ENCODE data around the gene RBMS3.

The RBMS3 gene

GRCh38 chr3:29973763-29974162 is 692.9 kb downstream of the RBMS3 start:
- POLR2A ChIA-PET = no interaction called here
- no peak for TF ChIP-seq HDGF (IDR thresholded peaks at IDR 0.05; ENCODE audit: borderline replicate concordance)
- TF ChIP-seq FOXK2 (IDR thresholded peaks at IDR 0.05) = no peak
- no peak for TF ChIP-seq LEF1 (IDR thresholded peaks at IDR 0.05; ENCODE audit: borderline replicate concordance)
- TF ChIP-seq ARNT (IDR thresholded peaks at IDR 0.05) = no peak
- no peak for TF ChIP-seq ELF4 (IDR thresholded peaks at IDR 0.05)
- TF ChIP-seq FOXA1 (IDR thresholded peaks at IDR 0.05) = no peak
- CTCF ChIA-PET = no interaction called here
- DNase-seq (ENCODE audit: extremely low spot score) = no peak

DNA sequence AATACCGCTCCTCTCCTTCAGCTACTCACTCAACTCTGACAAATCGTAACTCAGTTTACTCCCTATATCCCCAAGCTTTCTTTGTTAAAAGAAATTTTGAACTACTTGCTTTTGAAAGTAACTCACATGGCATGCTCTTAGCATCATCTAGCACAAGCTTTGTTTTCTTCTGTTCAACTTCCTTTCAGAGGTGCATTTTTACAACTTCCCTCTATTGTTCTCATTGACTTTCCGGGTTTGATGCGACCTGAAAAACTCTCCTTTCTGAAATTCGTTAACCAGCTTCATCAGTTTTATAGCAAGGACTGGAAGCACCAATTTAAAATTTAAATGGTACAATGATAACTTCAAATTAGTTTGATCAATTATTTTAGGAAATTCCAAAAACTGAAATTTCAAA is 696.0 kb downstream of the RBMS3 start:
- TF ChIP-seq ZNF384 (IDR thresholded peaks at IDR 0.05) = no peak
- TF ChIP-seq ELF4 (IDR thresholded peaks at IDR 0.05) = no peak
- no peak for TF ChIP-seq NFRKB (IDR thresholded peaks at IDR 0.05)
- no peak for TF ChIP-seq SP1 (IDR thresholded peaks at IDR 0.05)
- TF ChIP-seq LEF1 (IDR thresholded peaks at IDR 0.05; ENCODE audit: borderline replicate concordance) = no peak
- TF ChIP-seq TARDBP (IDR thresholded peaks at IDR 0.05) = no peak
- TF ChIP-seq, protein P1, sequence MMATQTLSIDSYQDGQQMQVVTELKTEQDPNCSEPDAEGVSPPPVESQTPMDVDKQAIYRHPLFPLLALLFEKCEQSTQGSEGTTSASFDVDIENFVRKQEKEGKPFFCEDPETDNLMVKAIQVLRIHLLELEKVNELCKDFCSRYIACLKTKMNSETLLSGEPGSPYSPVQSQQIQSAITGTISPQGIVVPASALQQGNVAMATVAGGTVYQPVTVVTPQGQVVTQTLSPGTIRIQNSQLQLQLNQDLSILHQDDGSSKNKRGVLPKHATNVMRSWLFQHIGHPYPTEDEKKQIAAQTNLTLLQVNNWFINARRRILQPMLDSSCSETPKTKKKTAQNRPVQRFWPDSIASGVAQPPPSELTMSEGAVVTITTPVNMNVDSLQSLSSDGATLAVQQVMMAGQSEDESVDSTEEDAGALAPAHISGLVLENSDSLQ (IDR thresholded peaks at IDR 0.05) = no peak
- TF ChIP-seq HDGF (IDR thresholded peaks at IDR 0.05; ENCODE audit: borderline replicate concordance) = no peak
- no peak for TF ChIP-seq FOXK2 (IDR thresholded peaks at IDR 0.05)
- no peak for TF ChIP-seq BHLHE40 (IDR thresholded peaks at IDR 0.05; ENCODE audit: borderline replicate concordance)
- no peak for TF ChIP-seq ARNT (IDR thresholded peaks at IDR 0.05)
- no peak for TF ChIP-seq SUZ12 (IDR thresholded peaks at IDR 0.05)
- POLR2A ChIA-PET = no interaction called here
- CTCF ChIA-PET = no interaction called here
- no peak for DNase-seq (ENCODE audit: extremely low spot score)

GRCh38 chr3:29977360-29977759 is 696.5 kb downstream of the RBMS3 start:
- ChIA-PET CTCF (no interaction called here), POLR2A (no interaction called here)
- no peak for DNase-seq (ENCODE audit: extremely low spot score)
- TF ChIP-seq, protein P1 (IDR thresholded peaks at IDR 0.05) = no peak
- TF ChIP-seq ARNT (IDR thresholded peaks at IDR 0.05) = no peak
- no peak for TF ChIP-seq ZNF384 (IDR thresholded peaks at IDR 0.05)
- TF ChIP-seq HDGF (IDR thresholded peaks at IDR 0.05; ENCODE audit: borderline replicate concordance) = no peak
- TF ChIP-seq TARDBP (IDR thresholded peaks at IDR 0.05) = no peak
- TF ChIP-seq FOXM1 (IDR thresholded peaks at IDR 0.05; ENCODE audit: borderline replicate concordance) = no peak
- no peak for TF ChIP-seq FOXA1 (IDR thresholded peaks at IDR 0.05)
- TF ChIP-seq LEF1 (IDR thresholded peaks at IDR 0.05; ENCODE audit: borderline replicate concordance) = no peak
- TF ChIP-seq SUZ12 (IDR thresholded peaks at IDR 0.05) = no peak
- TF ChIP-seq L3MBTL2 (conservative IDR thresholded peaks at IDR 0.05) = no peak
- TF ChIP-seq SP1 (IDR thresholded peaks at IDR 0.05) = no peak
- no peak for TF ChIP-seq FOXK2 (IDR thresholded peaks at IDR 0.05)
- no peak for TF ChIP-seq CTBP1 (IDR thresholded peaks at IDR 0.05; ENCODE audit: borderline replicate concordance)
- TF ChIP-seq BHLHE40 (IDR thresholded peaks at IDR 0.05; ENCODE audit: borderline replicate concordance) = no peak
- no peak for TF ChIP-seq ELF4 (IDR thresholded peaks at IDR 0.05)
- TF ChIP-seq NFRKB (IDR thresholded peaks at IDR 0.05) = no peak

DNA sequence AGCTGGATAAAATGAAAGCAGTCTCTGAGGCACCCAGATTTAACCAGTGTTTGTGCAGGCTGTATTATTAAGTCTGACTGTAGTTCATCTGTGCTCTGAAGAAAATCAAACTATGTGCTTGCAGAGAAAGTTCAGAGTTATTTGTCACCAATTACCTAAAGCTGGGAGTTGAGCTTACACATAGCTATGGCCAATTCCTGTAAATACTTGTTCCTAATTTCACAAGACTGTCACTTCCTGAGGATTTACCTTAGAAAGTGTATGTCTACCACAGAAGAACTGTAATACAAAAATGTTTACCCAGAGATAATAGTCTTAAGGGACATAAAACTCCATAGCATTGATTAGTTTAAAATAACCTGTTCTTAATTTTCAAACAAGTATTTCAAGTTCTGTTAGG is 697.2 kb downstream of the RBMS3 start:
- TF ChIP-seq TARDBP (IDR thresholded peaks at IDR 0.05) = no peak
- TF ChIP-seq L3MBTL2 (conservative IDR thresholded peaks at IDR 0.05) = no peak
- TF ChIP-seq ELF4 (IDR thresholded peaks at IDR 0.05) = no peak
- TF ChIP-seq SUZ12 (IDR thresholded peaks at IDR 0.05) = no peak
- no peak for TF ChIP-seq NFRKB (IDR thresholded peaks at IDR 0.05)
- TF ChIP-seq ZNF384 (IDR thresholded peaks at IDR 0.05) = no peak
- TF ChIP-seq, protein P1 (IDR thresholded peaks at IDR 0.05) = no peak
- ChIA-PET CTCF (no interaction called here), POLR2A (no interaction called here)
- DNase-seq (ENCODE audit: extremely low spot score) = no peak

DNA sequence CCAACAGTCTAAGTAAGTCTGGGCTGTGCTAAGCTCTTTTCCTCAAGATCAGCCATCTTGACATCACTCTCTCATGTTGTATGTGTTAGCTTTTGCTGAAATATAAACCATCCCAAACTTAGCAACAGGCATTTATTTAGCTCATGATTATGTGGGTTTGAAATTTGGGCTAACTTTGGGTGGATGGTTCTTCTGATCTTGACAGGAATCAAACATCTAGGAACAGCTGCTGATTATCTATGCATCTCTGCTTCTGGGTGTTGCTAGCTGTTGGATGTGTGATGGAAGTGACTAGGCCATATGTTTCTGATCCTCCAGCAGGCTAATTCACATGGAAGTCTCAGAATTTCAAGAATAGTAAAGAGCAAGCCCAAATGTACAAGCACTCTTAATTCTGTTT is 710.3 kb downstream of the RBMS3 start:
- DNase-seq (ENCODE audit: extremely low spot score) = no peak
- POLR2A ChIA-PET = no interaction called here
- CTCF ChIA-PET = no interaction called here
- TF ChIP-seq, protein P1 (IDR thresholded peaks at IDR 0.05) = no peak
- TF ChIP-seq SP1 (IDR thresholded peaks at IDR 0.05) = no peak
- no peak for TF ChIP-seq FOXK2 (IDR thresholded peaks at IDR 0.05)
- TF ChIP-seq ARNT (IDR thresholded peaks at IDR 0.05) = no peak
- TF ChIP-seq ELF4 (IDR thresholded peaks at IDR 0.05) = no peak
- TF ChIP-seq HDGF (IDR thresholded peaks at IDR 0.05; ENCODE audit: borderline replicate concordance) = no peak
- TF ChIP-seq FOXA1 (IDR thresholded peaks at IDR 0.05) = no peak
- no peak for TF ChIP-seq BHLHE40 (IDR thresholded peaks at IDR 0.05; ENCODE audit: borderline replicate concordance)
- no peak for TF ChIP-seq NFRKB (IDR thresholded peaks at IDR 0.05)
- TF ChIP-seq CTBP1 (IDR thresholded peaks at IDR 0.05; ENCODE audit: borderline replicate concordance) = no peak
- no peak for TF ChIP-seq L3MBTL2 (conservative IDR thresholded peaks at IDR 0.05)
- no peak for TF ChIP-seq ZNF384 (IDR thresholded peaks at IDR 0.05)
- TF ChIP-seq LEF1 (IDR thresholded peaks at IDR 0.05; ENCODE audit: borderline replicate concordance) = no peak

GRCh38 chr3:30002797-30003196 is 721.9 kb downstream of the RBMS3 start:
- ChIA-PET CTCF (no interaction called here), POLR2A (no interaction called here)
- no peak for DNase-seq (ENCODE audit: extremely low spot score)
- TF ChIP-seq TARDBP (IDR thresholded peaks at IDR 0.05) = no peak

Measured in HEK293T (cell line).